Fibroblast of skin of scalp (primary cell): ENCODE data around the gene TMTC1.

Source experiments
- DNase-seq: peaks from one replicate; pipeline ENCODE4 v3.0.0-alpha.2; 2013

TMTC1 gene

GRCh38 chr12:29709054-29709453 lies 74.7 kb downstream of the TMTC1 start:
- DNase-seq, result no peak

- DNase-seq, result no peak
These were observed 75.9 kb downstream of the TMTC1 start for GRCh38 chr12:29707846-29708245.

- DNase-seq, result no peak
These were observed 77.4 kb downstream of the TMTC1 start for GRCh38 chr12:29706311-29706710.

DNA sequence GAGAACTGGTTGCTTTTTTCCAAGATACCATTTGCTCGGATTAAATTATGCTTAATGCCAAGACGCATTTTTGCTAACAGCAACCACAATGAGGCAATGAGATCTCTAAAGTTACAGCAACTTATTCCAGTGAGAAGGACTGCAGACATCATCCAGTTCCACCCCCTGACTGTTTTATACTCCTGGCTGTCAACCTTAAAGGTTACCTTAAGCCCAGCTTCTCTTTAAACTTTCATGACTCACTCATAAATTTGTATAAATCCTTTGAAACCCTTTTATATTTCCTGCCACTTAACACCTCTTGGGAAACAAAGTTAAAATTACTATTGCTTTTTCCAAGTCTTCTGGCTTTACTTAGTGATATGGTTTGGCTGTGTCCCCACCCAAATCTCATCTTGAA lies 80.2 kb downstream of the TMTC1 start:
- DNase-seq, result no peak

- no peak for DNase-seq
These were observed 80.8 kb downstream of the TMTC1 start for GRCh38 chr12:29702972-29703371.

DNA sequence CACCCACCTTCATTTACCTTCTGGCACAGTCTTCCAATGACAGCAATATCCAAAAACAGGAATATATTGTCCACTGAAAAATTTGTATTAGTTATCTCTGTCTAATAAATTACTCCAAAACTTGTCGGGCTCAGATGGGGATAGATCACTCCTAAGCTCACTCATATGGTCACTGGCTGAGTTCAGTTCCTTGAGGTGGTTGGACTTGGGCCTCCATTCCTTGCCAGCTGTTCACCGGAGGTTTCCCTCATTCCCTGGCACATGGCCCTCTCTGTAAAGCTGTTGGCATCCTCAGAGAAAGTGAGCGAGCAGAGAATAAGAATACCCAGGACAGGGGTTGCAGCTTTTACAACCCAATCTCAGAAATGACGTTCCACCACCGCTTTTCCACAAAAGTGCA lies 81.5 kb downstream of the TMTC1 start:
- no peak for DNase-seq

DNA sequence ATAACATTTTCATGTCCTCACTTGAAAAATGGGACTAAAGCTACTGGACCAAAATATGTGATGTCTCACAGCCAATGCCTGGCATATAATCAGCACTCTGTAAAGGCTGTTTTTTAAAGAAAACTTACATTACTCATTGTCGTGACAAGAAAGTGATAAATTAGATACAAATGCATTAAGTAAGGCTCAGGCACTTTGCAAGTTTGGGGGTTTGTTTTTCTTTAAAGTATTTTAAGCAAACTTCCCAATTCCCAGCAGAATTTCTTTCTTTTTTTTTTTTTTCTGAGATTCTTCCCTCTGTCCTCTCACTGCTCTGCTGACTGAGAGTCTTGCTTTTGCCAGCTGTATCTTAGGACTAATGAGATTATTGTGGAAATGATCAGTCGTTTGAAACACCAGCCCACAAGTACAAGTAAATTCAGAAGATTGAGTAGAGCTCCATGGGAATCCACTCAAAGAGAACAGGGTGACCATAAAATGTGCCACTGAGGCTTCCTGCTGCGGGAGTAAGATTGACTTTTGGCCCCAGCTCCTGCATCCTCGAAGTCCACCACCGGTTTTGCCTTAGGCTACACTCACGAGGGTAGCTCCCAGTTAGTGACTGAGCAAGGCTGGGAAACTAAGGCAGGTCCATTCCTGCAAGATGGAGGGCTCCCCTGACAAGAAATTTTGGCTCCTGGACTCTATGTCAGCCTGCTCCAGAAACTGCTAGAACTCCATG lies 82.8 kb downstream of the TMTC1 start:
- peak; percentile 72 for DNase-seq

DNA sequence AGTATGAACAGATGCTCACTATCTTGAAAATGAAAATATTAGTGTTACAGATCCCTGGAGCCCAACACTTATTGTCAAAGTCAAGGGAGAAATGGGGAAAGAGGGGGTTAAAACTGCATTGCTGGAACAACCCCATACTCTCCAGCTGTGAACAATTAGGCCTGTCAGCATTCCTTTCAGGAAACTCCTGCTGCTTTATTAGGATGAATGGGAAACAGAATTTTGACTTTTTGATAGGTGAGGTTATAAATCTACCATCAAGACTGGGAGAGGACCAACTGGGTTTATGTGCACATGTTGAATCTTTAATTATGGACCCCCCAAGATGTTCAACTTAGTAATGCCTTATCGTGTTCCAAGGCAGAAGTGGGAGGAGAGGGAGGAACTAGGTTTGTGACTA lies 85.0 kb downstream of the TMTC1 start:
- no peak for DNase-seq

GRCh38 chr12:29695800-29696199 lies 87.9 kb downstream of the TMTC1 start:
- DNase-seq, result no peak

DNA sequence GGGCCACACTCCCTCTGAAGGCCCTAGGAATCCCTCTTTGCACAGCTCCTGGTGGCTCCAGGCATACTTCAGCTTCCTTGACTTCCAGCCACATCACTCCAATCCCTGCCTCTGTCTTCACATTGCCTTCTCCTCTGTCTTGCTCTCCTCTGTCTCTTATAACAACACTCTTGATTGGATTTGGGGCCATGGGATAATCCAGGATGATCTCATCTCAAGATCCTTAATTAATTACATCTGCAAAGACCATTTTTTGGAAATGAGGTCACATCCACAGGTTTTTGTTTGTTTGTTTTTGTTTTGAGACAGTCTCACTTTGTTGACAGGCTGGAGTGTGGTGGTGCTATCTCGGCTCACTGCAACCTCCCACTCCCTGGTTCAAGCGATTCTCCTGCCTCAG lies 88.7 kb downstream of the TMTC1 start:
- DNase-seq, result peak; percentile 19

DNA sequence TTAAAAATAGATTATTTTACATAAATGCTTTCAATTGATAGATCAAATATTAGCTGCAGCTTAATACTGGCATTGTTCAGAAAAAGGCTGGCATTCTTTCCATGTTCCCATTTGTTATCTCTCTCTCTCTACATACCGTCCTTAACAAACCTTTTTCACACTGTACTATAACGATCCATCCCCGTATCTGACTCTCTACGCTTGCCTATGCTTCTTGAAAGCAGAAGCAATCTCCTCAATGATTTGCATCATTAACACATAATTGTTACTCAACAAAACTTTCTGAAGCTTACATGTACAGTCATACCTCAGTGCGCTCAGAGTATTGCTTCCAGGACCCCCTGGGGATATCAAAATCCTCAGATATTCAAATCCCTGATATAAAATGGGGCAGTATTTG lies 89.7 kb downstream of the TMTC1 start:
- no peak for DNase-seq

DNA sequence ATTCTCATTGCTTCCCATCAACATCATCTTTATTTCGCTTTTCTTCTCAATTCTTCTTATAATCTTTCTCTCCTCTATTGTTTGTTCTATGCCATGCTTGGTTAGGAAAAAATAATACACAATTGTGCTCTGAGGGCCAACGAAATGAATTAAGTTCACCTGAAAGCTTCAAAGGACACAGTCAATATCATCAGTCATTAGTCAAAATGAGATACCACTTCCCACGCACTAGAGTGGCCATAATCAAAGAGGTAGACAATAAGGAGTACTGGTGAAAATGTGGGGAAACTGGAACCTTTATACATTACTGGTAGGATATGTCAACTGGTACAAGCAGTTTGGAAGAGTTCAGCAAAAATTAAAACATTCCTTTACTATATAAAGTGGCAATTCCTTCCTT lies 91.5 kb downstream of the TMTC1 start:
- DNase-seq, result no peak

DNA sequence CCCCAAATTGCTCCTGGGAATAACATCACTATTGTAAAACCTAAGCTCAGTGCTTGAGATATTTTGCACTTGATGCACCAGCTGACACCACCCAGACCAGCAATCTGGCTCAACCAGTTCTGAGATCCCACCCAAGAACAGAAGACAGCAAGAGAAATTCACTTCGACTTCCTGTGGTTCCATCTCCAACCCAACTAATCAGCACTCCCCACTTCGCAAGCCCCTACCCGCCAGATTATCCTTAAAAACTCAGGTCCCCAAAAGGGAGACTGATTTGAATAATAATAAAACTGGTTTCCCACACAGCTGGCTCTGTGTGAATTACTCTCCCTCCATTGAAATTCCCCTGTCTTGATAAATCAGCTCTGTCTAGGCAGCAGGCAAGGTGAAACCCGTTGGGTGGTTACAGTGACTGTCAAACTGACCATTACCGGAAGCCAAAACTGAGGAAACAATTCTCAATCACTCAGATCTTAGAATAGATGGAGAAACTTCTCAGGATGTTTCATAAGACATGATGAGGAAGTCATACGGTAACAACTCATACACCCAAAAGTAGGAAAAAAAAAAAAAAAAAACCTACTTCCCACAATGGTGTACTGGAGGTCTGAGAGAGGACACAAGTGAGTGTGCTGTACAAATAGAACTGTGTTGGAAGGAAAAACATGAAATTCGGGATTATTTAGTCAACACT lies 92.4 kb downstream of the TMTC1 start:
- DNase-seq, result no peak

DNA sequence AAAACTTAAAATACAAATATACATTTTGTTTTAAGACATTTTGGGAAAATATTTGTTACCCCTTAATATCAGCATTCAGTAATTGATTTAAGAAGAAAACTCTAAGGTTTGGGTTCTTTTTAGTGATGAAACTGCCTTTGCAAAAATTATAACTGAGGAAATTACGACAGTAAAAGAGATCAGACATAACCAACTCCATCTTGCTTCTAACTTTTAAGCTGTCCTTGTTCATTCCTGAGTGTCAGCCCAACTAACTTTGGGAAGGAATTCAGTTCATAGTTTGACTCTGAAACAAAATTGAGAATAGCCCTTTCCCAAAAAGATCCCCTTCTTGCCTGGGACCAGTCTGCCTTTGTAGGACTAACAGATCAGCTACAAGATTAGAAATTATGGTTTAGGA lies 93.0 kb downstream of the TMTC1 start:
- DNase-seq, result no peak

GRCh38 chr12:29688914-29689313 lies 94.8 kb downstream of the TMTC1 start:
- no peak for DNase-seq

GRCh38 chr12:29682088-29682487 lies 101.7 kb downstream of the TMTC1 start:
- DNase-seq, result no peak

DNA sequence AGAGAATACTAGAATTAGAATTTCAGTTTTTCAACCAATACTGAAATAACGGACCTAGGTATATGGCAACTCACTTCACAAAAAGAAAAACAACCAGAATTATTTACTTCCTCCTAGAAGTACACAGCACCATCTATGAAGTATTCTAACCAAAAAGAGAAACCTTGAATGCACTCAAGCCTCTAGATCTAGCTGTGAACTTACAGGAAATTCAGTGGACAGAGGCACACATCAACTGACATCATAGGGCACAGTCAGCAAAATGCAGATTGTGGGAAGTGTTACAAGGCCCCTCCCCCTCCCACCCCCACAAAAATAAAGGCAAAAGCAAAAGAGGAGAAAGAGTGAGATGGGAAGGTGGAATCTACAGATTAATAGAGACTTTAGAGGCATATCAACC lies 102.4 kb downstream of the TMTC1 start:
- DNase-seq, result no peak

DNA sequence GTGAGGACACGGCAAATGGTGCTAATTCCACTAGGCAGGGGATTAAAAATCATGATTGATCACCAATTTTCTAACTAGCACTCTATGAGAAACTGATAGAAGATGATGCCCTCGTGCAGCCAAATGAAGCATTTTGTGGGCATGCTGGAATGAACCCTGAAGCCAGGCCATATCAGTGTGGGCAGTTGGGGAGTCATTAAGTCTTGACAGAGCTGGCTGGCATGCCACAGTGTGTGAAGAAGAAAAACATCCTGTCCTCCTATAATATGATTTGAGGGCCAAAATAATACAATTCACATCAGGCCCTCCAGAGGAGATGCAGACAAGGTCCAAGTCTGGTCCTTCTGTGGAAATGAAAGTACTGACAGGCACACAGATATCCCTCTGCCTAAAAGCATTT lies 107.1 kb downstream of the TMTC1 start:
- DNase-seq, result no peak

GRCh38 chr12:29674463-29674862 lies 109.3 kb downstream of the TMTC1 start:
- DNase-seq, result no peak

DNA sequence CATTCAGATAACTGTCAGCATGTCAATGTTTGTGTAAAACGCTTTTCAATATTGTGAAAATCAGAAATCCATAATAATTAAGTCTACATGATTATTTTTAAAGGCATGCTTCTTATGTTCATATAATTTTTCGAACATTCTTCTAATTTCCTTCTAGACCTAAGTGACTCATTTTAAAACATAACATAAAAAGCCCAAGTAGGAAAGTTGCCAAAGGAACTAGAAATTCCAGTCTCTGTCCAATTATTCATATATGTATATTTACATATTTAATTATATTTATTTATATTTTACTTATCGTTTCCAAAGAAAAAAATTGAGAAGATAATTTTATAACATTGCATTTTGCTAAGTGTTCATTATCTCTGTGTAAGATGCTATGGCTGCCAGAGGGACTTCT lies 110.4 kb downstream of the TMTC1 start:
- DNase-seq, result peak; percentile 36

DNA sequence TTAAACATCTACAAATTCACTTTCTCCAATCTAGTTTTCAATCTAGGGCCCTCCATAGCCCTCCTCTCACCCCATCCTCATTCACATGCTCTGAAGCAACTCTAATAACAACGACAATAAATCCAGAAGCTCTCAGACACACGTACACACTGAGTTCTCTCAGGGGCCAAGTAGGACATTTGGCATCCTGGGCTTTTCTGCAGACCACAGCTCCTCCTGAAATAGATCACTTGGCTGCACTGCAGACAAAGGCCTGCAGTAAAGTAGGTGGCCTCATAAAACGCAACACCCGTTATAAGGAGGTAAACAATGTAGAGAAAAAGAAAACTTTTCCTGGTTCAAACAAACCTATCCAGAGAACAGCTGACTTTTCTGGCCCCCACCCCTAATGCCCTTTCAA lies 111.2 kb downstream of the TMTC1 start:
- DNase-seq, result no peak

DNA sequence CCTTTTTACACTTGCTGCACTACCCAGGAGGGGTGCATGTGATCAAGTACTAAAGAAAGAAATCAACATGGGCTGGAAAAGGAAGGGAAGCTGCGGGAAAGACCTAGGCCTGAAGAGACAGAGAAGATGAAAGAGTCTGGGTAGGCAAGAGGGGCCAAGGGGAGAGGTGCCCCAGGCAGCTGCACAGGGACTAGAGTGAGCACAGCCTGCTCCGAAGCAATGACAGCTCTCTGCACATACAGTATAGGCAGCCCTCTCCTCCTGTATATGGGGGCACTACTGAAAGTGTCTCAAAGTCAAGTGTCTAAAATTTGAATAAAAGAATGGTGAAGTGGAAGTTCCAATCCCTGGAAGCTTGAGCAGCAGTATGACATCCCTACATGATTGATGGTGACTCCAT lies 112.0 kb downstream of the TMTC1 start:
- DNase-seq, result no peak

- DNase-seq, result no peak
These were observed 116.7 kb downstream of the TMTC1 start for GRCh38 chr12:29667011-29667410.

GRCh38 chr12:29665107-29665506 lies 118.6 kb downstream of the TMTC1 start:
- no peak for DNase-seq
